ENCODE results near the gene LRP1.

LRP1 gene

DNA sequence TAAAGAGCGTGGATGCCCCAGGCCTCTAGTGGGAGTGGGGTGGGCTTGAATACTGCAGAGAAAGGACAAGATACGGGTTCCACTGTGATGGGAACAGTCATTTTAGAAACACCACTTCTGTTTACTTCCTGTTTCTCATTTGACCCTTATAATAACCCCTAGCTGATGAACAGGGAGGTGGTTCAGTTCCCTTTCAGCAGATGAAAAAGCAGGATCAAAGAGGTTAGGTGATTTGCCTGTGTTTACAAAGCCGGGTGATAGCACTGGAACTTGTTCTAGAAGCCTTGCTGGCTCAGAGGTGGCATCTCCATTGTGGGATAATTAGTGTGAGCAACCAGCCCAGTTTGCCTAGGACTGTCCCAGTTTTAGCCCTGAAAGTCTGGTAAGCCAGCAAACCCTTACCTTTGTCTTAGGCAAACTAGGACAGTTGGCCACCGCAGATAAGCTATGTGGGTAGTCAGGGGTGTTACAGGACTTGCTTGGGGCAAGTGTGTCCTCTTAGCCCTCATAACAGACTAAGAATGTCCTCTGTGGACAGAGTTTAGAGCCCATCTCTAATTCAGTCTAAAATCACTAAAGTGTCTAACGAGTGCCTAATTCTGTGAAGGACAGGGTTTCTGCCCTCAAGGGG is 26.6 kb downstream of the LRP1 start:
- no peak for DNase-seq (ENCODE audit: low spot score)

DNA sequence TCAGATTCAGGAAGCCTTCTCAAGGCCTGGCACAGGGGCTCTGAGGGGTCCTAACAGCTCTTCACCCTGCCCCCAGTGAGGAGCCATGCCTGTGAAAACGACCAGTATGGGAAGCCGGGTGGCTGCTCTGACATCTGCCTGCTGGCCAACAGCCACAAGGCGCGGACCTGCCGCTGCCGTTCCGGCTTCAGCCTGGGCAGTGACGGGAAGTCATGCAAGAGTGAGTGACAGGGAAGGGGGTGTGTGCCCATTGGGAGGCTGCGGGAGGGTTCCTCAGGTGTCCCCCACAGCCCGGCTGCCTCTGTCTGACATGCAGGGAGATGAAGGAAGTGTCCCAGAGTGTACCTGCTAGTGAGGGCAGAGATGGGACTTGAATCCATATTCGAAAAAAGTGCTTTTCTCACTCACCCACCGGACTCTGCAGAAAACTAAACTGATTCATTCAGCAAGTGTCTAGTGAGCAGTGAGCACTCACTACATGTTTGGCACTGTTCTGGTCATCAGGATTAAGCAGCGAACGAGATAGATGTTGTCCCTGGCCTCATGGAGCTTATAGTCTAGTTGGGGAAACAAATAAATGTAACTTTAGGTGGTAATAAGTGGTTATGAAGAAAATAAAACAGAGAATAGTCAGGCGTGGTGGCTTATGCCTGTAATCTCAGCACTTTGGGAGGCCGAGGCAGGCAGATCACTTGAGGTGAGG is 28.6 kb downstream of the LRP1 start:
- DNase-seq (ENCODE audit: low spot score), result no peak

DNA sequence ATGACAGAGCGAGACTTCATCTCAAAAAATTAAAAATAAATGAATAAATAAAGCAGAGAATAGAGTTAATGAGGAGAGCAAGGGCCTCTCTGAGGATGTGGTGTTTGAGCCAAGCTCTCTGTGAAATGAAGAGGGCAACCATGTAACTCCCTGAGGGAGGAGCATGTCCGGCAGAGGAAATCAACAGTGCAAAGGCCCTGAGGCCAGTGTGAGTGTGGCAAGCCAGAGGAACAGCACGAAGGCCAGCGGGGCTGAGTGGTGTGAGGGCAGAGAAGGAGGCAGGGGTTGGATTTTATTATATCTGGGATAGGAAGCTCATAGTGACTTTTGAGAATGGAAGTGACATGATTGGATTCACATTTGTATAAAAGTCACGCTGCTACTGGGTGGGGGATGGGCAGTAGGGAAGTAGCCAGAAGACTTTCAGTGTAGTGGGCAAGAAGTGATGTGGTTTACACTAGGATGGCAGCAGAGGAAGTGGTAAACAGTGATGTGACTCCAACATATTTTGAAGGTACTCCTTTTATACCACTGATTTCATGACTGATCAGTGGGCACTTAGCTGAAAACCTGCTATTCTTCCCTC is 29.4 kb downstream of the LRP1 start:
- no peak for DNase-seq (ENCODE audit: low spot score)

DNA sequence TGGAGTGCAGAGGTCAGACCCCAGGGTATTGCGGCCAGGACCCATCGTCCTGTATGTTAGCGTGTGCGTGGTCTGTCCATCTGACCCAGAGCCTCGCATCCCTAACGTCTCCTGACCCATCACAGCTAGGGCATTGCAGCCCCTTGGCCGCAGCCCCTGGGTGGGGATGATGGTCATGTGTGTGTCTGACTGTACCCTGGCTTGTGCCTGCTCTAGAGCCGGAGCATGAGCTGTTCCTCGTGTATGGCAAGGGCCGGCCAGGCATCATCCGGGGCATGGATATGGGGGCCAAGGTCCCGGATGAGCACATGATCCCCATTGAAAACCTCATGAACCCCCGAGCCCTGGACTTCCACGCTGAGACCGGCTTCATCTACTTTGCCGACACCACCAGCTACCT is 29.9 kb downstream of the LRP1 start:
- DNase-seq (ENCODE audit: low spot score), result no peak

DNA sequence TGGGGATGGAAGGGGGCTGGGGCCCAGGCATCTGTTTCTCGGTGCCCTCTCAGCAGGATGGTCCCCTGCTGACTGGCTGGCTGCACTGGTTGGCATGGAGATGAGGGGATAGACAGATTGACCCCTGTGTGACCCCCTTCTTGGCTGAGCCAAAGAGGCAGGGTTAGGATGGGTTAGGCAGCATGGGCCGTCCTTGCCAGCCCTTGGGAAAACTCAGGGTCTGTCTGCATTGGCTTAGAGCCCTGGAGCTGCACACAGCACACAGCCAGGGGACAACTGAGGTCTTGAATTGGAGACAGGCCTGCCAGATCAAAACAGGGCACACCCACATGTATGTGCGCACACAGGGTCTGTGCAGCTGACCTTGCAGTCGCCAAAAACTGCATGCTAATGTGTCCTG is 30.4 kb downstream of the LRP1 start:
- DNase-seq (ENCODE audit: low spot score), result no peak

DNA sequence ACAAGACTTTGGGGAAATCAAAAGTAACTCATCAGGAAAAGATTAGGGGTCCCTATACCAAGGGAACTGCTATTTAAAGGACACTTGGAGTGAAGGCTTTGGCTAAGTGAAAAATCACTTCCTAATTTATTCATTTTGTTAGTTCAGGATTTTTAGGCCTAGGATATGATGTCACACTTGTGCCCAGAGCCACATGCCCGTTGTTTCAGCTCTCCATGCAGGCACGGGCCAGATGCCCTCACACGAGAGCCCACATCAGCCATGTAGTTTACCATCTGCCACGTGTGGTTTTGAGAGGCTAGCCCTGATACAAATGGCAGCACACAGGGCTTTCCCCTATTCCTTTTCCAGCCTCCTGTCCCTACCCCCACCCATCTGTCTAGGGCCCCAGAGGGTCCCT is 31.0 kb downstream of the LRP1 start:
- no peak for DNase-seq (ENCODE audit: low spot score)

DNA sequence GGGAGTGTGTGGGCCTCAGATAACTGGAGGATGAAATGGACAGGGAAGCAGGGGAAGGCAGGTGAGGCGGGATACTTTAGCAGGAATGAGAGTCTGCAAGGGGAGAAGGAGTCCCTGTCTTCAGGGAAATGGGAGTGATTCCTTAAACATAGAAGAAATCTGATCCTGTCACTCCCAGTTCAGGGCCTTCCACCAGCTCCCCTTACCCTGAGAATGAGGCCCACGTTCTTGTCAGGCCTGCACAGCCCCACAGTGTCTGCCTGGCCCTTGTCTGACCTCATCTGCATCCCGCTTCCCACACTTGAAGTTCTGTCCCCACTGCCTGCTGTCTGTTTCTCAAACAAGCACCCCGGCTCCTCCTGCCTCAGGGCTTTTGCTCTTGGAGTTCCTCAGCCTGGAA is 31.8 kb downstream of the LRP1 start:
- no peak for DNase-seq (ENCODE audit: low spot score)

DNA sequence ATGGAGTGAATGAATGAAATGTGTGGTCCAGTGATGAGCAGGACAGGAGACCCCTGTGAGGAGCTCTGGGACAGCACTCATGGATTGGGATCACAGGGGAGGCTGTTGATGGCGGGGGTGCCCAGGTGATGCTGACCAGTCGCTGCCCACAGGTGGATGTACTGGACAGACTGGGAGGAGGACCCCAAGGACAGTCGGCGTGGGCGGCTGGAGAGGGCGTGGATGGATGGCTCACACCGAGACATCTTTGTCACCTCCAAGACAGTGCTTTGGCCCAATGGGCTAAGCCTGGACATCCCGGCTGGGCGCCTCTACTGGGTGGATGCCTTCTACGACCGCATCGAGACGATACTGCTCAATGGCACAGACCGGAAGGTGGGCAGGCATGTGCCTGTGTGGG is 32.5 kb downstream of the LRP1 start:
- DNase-seq (ENCODE audit: low spot score), result no peak

DNA sequence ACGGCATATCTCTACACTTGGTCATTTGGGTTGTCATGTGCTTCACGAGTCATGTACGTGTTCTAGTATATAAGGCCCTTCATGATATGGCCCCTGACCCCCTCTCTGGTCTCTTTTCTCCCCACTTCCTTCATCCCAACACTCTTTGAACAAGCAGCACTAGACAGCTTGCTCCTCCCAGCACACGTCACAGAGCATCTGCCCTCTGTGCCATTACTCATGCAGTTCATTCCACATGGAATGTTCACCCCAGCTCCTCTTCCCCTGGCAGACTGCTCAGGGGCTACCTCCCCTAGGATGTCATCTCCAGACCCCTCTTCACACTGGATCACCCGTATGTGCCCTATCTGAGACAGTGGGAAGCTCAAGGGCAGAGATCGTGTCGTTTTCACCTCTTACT is 33.2 kb downstream of the LRP1 start:
- DNase-seq (ENCODE audit: low spot score), result no peak

DNA sequence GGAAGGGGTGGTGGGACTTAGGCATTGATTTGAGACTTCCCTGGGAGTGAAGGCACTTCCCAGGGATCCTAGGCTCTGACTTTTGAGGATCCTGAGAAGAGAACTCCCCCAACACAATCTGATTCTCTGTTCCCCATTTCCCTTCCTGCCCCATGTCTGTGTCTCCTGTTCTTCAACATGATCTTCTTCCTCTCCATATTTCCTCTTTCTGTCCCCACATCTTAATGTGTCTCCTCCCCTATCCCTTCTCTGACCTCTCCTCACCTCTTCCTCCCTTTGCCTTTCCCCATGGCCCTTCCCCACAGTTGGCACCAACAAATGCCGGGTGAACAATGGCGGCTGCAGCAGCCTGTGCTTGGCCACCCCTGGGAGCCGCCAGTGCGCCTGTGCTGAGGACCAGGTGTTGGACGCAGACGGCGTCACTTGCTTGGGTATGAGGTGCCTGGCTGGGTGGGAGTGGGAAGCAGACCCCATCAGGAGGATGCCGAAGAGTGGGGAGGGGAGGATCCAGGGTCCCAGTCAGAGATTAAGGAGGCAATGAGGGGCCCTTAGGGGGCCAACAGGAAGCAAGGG is 34.4 kb downstream of the LRP1 start:
- no peak for DNase-seq (ENCODE audit: low spot score)

DNA sequence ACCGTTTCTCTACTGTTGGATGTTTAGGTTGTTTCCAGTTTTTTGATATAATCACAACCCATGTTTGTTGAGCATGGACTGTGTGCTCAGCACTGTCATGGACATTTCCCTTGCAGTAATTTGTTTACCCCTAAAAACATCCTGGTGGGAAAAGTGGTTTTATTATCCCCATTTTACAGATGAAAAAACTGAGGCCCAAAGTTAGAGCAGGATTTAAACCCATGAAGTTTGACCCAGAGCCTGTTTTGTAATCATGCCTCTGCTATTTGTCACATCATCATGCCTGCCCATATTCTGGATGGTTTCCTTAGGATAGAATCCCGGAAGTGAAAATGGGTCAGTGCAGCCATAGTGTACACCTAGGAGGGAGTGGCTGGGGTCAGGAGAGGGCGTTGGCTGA is 36.2 kb downstream of the LRP1 start:
- no peak for DNase-seq (ENCODE audit: low spot score)

DNA sequence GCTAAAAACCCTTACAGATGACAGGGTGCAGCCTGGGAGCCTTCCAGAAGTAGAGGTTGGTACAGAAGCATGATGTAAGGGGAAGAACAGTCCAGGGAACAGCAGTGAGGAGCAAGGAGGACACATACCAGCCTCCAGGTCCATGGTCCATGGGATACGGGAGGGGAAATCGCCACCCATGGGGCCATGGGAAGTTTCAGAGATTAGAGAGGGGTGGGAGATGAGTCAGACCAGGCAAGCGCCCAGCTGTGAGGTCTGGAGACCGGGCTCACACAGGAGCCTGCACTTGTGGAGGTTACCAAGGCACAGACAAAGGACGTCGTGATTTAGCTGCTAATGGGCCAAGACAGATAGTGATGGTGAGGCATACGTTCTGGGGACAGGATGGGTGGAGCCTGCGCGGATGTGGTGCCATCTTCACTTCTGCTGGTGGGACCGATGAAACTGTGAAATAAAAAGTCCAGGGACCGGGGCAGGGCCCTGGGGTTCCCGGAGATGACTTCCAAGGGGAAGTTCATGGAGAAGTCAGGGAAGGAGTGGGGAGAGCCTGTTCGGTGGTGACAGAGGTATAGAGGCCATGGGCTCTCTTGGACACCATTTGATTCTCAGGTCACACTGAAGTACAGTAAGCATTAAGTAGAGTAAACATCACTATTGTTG is 36.8 kb downstream of the LRP1 start:
- DNase-seq (ENCODE audit: low spot score), result no peak

DNA sequence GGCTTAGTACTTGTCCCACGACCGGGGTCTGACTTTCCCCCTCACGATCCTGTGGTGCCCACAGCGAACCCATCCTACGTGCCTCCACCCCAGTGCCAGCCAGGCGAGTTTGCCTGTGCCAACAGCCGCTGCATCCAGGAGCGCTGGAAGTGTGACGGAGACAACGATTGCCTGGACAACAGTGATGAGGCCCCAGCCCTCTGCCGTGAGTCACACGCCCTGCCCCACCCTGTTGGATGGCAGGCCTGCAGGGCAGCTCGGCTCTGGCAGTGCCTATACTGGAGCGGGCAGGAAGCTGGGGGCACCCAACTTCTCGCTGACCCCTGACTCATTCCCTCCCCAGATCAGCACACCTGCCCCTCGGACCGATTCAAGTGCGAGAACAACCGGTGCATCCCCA is 37.5 kb downstream of the LRP1 start:
- no peak for DNase-seq (ENCODE audit: low spot score)

DNA sequence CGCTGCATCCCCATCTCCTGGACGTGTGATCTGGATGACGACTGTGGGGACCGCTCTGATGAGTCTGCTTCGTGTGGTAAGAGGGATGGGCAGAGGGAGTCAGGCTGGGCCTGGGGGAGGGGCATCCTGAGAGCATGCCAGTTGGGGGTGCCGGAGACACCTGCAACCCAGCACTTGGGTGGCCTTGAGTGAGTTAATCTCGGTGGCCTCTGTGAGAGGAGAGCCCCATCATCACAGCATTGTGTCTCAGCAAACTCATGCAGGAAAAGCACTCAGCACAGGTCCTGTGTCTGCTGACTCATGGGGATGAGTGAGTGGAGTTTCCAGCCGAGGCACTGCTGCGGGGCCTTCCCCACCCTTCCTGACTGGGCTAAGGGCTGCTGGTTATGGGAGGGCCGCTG is 38.7 kb downstream of the LRP1 start:
- no peak for DNase-seq (ENCODE audit: low spot score)

DNA sequence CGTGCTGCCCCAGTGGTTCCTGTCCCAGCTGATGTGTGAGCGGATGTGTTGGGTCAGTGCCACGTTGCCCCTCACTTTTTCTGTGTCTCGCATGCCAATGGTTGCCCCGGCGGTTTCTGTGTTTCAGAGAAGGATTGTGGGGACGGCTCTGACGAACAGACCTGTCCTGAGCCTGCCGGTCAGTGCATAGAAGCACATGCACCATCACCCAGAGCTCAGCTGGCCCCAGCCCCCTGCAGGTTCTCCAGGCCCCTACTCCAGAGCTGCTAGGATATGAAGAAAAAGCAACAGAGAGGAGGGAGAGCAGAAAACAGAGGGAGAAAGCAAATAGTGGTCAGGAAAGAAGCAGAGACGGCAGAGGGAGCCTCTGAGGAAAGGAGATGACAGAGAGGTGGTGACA is 39.8 kb downstream of the LRP1 start:
- no peak for DNase-seq (ENCODE audit: low spot score)

DNA sequence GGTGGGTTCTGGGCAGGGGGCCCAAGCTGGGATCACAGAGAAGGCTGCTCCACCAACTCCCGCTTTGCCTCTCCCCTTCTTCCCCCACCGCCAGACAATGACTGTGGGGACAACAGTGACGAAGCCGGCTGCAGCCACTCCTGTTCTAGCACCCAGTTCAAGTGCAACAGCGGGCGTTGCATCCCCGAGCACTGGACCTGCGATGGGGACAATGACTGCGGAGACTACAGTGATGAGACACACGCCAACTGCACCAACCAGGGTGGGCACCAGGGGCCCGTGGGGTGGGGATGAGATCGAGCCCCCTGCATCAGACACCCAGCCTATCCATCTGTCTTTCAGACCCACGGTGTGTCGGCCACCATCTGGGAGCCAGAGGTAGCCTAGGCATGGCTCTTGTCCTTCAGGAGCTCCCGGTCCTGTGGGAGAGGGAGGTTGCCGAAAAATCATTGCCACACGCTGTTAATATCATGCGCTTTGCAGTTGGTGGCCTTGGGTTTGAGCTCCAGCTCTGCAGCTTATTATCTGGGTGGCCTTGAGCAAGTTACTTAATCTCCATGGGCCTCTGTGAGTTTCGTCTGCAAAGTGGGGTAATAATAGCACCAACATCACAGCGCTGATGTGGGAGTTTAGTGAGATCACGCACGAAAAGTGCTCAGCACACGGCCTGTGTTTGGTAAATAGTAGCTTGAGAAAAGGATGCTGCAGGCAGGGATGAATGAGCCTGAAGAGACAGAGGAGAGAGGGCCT is 40.9 kb downstream of the LRP1 start:
- no peak for DNase-seq (ENCODE audit: low spot score)

DNA sequence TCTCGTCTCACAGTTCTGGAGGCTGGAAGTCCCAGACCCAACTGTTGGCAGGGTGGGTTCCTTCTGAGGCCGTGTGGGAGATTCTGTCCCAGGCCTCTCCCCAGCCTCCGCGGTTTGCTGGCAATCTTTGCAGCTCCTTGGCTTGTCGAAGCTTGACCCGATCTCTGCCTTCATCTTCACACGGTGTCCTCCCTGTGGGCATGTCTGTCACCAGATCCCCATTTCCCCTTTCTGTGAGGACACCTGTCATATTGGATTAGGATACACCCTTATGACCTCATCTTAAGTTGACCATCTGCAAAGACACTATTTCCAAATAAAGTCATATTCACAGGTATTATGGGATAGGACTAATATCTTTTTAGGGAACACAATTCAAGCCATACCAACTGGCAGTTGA is 41.7 kb downstream of the LRP1 start:
- DNase-seq (ENCODE audit: low spot score), result no peak

DNA sequence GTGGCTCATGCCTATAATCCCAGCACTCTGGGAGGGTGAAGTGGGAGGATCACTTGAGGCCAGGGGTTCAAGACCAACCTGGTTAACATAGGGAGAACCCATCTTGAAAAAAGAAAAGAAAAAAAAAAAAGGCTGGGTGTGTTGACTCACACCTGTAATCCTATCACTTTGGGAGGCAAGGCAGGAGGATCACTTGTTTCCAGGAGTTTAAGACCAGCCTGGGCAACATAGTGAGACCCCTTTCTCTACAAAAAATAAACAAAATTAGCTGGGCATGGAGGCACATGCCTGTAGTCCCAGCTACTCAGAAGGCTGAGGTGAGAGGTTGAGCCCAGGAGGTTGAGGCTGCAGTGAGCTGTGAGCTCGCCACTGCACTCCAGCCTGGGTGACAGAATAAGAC is 42.1 kb downstream of the LRP1 start:
- DNase-seq (ENCODE audit: low spot score), result no peak

DNA sequence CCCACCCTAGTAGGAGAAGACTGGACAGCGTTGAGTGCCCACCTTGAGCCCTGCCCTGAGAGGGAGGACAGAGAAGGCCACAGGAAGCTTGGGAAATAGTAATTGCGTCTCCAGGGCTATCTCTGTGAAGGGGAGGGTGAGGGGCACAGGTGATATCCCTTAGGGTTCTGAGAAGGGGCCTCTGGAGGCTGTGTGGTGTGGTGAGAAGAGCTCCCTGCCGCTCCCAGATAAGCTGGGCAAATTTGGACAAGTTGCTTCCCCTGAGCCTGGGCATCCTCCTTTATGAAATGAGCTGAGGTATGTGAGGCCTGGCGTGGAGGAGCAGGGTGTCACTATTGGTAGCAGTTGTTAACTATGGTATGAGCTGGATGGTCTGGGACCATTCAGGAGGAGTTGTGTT is 42.6 kb downstream of the LRP1 start:
- no peak for DNase-seq (ENCODE audit: low spot score)

DNA sequence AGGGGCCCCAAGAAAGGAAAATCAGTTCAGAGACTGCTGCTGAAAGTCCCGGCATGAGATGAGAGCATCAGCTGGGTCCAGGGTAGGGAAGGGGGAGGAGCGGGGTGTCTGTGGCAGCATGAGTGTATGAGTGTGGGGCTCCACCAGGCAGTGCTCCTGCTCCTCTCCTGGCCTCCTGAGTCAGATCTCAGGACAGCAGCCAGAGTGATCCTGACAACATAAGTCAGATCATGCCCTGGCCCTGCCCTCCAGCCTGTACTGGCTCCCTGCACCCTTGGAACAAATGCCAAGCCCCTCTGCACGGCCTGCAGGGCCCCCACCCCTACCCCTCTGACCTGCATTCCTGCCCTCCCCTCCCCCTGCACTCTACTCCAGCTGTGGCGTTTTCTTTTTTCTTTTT is 43.4 kb downstream of the LRP1 start:
- DNase-seq (ENCODE audit: low spot score), result no peak

DNA sequence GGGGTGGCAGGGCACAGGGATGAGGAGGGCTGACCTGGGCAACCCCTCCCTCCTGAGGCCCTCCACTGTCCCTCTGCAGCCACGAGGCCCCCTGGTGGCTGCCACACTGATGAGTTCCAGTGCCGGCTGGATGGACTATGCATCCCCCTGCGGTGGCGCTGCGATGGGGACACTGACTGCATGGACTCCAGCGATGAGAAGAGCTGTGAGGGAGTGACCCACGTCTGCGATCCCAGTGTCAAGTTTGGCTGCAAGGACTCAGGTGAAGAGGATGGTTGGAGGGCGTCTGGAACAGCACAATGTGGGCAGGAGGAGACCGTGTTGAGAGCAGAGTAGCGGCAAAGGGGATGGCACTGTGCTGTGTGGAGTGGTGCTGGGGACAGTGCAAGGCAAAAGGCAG is 44.8 kb downstream of the LRP1 start:
- DNase-seq (ENCODE audit: low spot score), result no peak

DNA sequence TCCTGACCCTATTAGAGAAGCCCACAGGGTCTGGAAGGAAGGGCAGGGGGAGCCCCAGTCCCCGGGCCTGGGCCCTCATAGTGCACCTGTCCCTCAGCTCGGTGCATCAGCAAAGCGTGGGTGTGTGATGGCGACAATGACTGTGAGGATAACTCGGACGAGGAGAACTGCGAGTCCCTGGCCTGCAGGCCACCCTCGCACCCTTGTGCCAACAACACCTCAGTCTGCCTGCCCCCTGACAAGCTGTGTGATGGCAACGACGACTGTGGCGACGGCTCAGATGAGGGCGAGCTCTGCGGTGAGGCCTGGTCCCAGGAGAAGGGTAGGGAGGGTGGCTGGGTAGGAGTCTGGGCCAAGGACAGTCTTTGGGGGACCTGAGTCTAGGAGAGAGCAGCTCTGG is 45.4 kb downstream of the LRP1 start:
- DNase-seq (ENCODE audit: low spot score), result no peak

Data from CD4-positive, alpha-beta T cell treated with Interleukin-15 for 4 hours (primary cell).